Activated CD4-positive, CD25-positive, alpha-beta regulatory T cell treated with anti-CD3 and anti-CD28 coated beads, Interleukin-2, amount 50 U/mL, for 16 hours (primary cell): ENCODE measurements around the gene PPP4R3B.
"Not testable (repeated sequence)": the region's sequence is repeated elsewhere in the genome, so short reads cannot be mapped to it uniquely, and the experiment has no call there.

Experiments used
- DNase-seq: peaks from one replicate; pipeline ENCODE4 v3.0.0-alpha.2; 2020; ENCODE audit warnings: low read depth, low spot score

PPP4R3B gene

GRCh38 chr2:55595536-55595935, 21.9 kb downstream of the PPP4R3B start:
- no peak for DNase-seq

GRCh38 chr2:55592130-55592529, 25.3 kb downstream of the PPP4R3B start:
- DNase-seq = no peak

- DNase-seq = no peak
Measured at GRCh38 chr2:55590810-55591440, 26.5 kb downstream of the PPP4R3B start.

- no peak for DNase-seq
Measured at GRCh38 chr2:55585451-55586080, 31.9 kb downstream of the PPP4R3B start.

GRCh38 chr2:55581874-55582547, 35.4 kb downstream of the PPP4R3B start:
- no peak for DNase-seq

- no peak for DNase-seq
Measured at GRCh38 chr2:55581435-55581834, 36.0 kb downstream of the PPP4R3B start.

- DNase-seq = not testable (repeated sequence)
Measured at GRCh38 chr2:55569002-55569401, 48.4 kb downstream of the PPP4R3B start.

GRCh38 chr2:55567298-55567697, 50.1 kb downstream of the PPP4R3B start:
- DNase-seq = no peak

- DNase-seq = no peak
Measured at GRCh38 chr2:55565613-55566012, 51.8 kb downstream of the PPP4R3B start.

- DNase-seq = no peak
Measured at GRCh38 chr2:55560855-55561254, 56.6 kb downstream of the PPP4R3B start.

- DNase-seq = no peak
Measured at GRCh38 chr2:55556809-55557208, 60.6 kb downstream of the PPP4R3B start.

GRCh38 chr2:55555977-55556376, 61.4 kb downstream of the PPP4R3B start:
- DNase-seq = no peak

- DNase-seq = no peak
Measured at GRCh38 chr2:55553321-55553720, 64.1 kb downstream of the PPP4R3B start.

- DNase-seq = no peak
Measured at GRCh38 chr2:55550368-55551102, 66.9 kb downstream of the PPP4R3B start.

- not testable (repeated sequence) for DNase-seq
Measured at GRCh38 chr2:55547679-55548078, 69.7 kb downstream of the PPP4R3B start.

GRCh38 chr2:55547001-55547400, 70.4 kb downstream of the PPP4R3B start:
- no peak for DNase-seq

GRCh38 chr2:55530539-55531081, 86.8 kb downstream of the PPP4R3B start:
- DNase-seq = no peak

GRCh38 chr2:55526174-55526573, 91.2 kb downstream of the PPP4R3B start:
- DNase-seq = no peak

GRCh38 chr2:55524884-55525437, 92.5 kb downstream of the PPP4R3B start:
- no peak for DNase-seq

- no peak for DNase-seq
Measured at GRCh38 chr2:55519938-55520885, 97.2 kb downstream of the PPP4R3B start.

- no peak for DNase-seq
Measured at GRCh38 chr2:55518841-55519165, 98.6 kb downstream of the PPP4R3B start.
